H9 (cell line): ENCODE data around the gene DENND4A. TPM values are rescaled to one million over a fixed set of nuclear protein-coding genes. Genes with fewer than 3 reads are reported as not detected.

Experiments
- DNase-seq: peaks from one replicate; pipeline ENCODE4 v3.0.0-alpha.2; 2017
- H2AFZ ChIP-seq: one replicate; pipeline ENCODE4 v1.6.1; 2013; ENCODE audit warnings: mild to moderate bottlenecking, low read length, control low read depth, moderate library complexity
- H2AK5ac ChIP-seq: 2 replicates; pipeline ENCODE4 v1.6.1; 2013; ENCODE audit warnings: low read length, control low read depth, mixed read lengths; ENCODE audit not compliant: insufficient read length
- H2BK120ac ChIP-seq: one replicate; pipeline ENCODE4 v1.6.1; 2013; ENCODE audit warnings: low read depth, mild to moderate bottlenecking, low read length, control low read depth, inconsistent platforms; ENCODE audit not compliant: poor library complexity, severe bottlenecking
- H2BK12ac ChIP-seq: 2 replicates; pipeline ENCODE4 v1.6.1; 2013; ENCODE audit warnings: low read length, control low read depth, mixed read lengths, low read depth; ENCODE audit not compliant: insufficient read length
- H2BK15ac ChIP-seq: 2 replicates; pipeline ENCODE4 v1.6.1; 2013; ENCODE audit warnings: low read depth, low read length, control low read depth
- H2BK20ac ChIP-seq: one replicate; pipeline ENCODE4 v1.6.1; 2013; ENCODE audit warnings: low read depth, mild to moderate bottlenecking, low read length, control low read depth, inconsistent platforms; ENCODE audit not compliant: poor library complexity, severe bottlenecking
- H2BK5ac ChIP-seq: 2 replicates; pipeline ENCODE4 v1.6.1; 2013; ENCODE audit warnings: low read length, control low read depth, mixed read lengths; ENCODE audit not compliant: insufficient read length
- H3K14ac ChIP-seq: 2 replicates; pipeline ENCODE4 v1.6.1; 2013; ENCODE audit warnings: low read length, control low read depth; ENCODE audit not compliant: insufficient read depth
- H3K18ac ChIP-seq: 2 replicates; pipeline ENCODE4 v1.6.1; 2013; ENCODE audit warnings: low read depth, mild to moderate bottlenecking, mixed read lengths, low read length, control low read depth; ENCODE audit not compliant: insufficient read length
- H3K23ac ChIP-seq: 2 replicates; pipeline ENCODE4 v1.6.1; 2013; ENCODE audit warnings: low read length, control low read depth, mixed read lengths, low read depth; ENCODE audit not compliant: insufficient read length
- H3K23me2 ChIP-seq: 2 replicates; pipeline ENCODE4 v1.6.1; 2013; ENCODE audit warnings: low read depth, mild to moderate bottlenecking, mixed read lengths, low read length, control low read depth; ENCODE audit not compliant: insufficient read length, poor library complexity, severe bottlenecking
- H3K27ac ChIP-seq: 2 replicates; pipeline ENCODE4 v1.5.1; 2013; ENCODE audit warnings: low read length, control low read depth, mixed read lengths, low read depth; ENCODE audit not compliant: insufficient read length
- H3K27me3 ChIP-seq: 2 replicates; pipeline ENCODE4 v1.6.1; 2013; ENCODE audit warnings: low read length, control low read depth, inconsistent platforms; ENCODE audit not compliant: insufficient read depth
- H3K4ac ChIP-seq: 2 replicates; pipeline ENCODE4 v1.6.1; 2013; ENCODE audit warnings: low read depth, mild to moderate bottlenecking, control low read depth, inconsistent platforms, low read length, moderate library complexity
- H3K4me1 ChIP-seq: 2 replicates; pipeline ENCODE4 v1.6.1; 2013; ENCODE audit warnings: low read length, control low read depth, inconsistent platforms; ENCODE audit not compliant: insufficient read depth
- H3K4me2 ChIP-seq: 2 replicates; pipeline ENCODE4 v1.6.1; 2013; ENCODE audit warnings: low read length, control low read depth, mixed read lengths; ENCODE audit not compliant: insufficient read length, insufficient read depth
- H3K56ac ChIP-seq: 2 replicates; pipeline ENCODE4 v1.6.1; 2013; ENCODE audit warnings: low read depth, mild to moderate bottlenecking, mixed read lengths, low read length, control low read depth; ENCODE audit not compliant: insufficient read length
- H3K79me1 ChIP-seq: 2 replicates; pipeline ENCODE4 v1.6.1; 2013; ENCODE audit warnings: low read depth, mild to moderate bottlenecking, moderate library complexity, low read length, control low read depth, inconsistent platforms; ENCODE audit not compliant: insufficient read depth, poor library complexity, severe bottlenecking
- H3K79me2 ChIP-seq: 2 replicates; pipeline ENCODE4 v1.6.1; 2013; ENCODE audit warnings: low read length, control low read depth, inconsistent platforms; ENCODE audit not compliant: insufficient read depth
- H3K9ac ChIP-seq: 2 replicates; pipeline ENCODE4 v1.6.1; 2013; ENCODE audit warnings: low read length, control low read depth, mixed read lengths; ENCODE audit not compliant: insufficient read length; ENCODE audit errors: extremely low read depth
- H3K9me3 ChIP-seq: one replicate; pipeline ENCODE4 v1.6.1; 2013; ENCODE audit warnings: low read depth, low read length, inconsistent platforms; ENCODE audit not compliant: control insufficient read depth
- H3T11ph ChIP-seq: one replicate; pipeline ENCODE4 v1.6.1; 2013; ENCODE audit warnings: mild to moderate bottlenecking, low read length, control low read depth, inconsistent platforms
- H4K20me1 ChIP-seq: one replicate; pipeline ENCODE4 v1.6.1; 2013; ENCODE audit not compliant: control insufficient read depth, insufficient read length, insufficient read depth
- H4K5ac ChIP-seq: 2 replicates; pipeline ENCODE4 v1.6.1; 2013; ENCODE audit warnings: low read depth, mild to moderate bottlenecking, mixed read lengths, low read length, control low read depth; ENCODE audit not compliant: insufficient read length
- H4K8ac ChIP-seq: replicated peaks from 2 replicates; pipeline ENCODE4 v1.6.1; 2013; ENCODE audit warnings: low read length, control low read depth, mixed read lengths, low read depth; ENCODE audit not compliant: insufficient read length
- H4K91ac ChIP-seq: 2 replicates; pipeline ENCODE4 v1.6.1; 2013; ENCODE audit warnings: low read depth, mild to moderate bottlenecking, moderate library complexity, mixed read lengths, low read length, control low read depth; ENCODE audit not compliant: insufficient read length
- H3K27ac Mint-ChIP-seq, 3 experiments: 2 replicates in 2 of 3; 3 replicates in 1 of 3; pipeline ENCODE4 v1.8.0; 2020 to 2021; ENCODE audit warnings: mixed read lengths in 3 of 3, mild to moderate bottlenecking in 1 of 3, moderate library complexity in 1 of 3
- H3K27me3 Mint-ChIP-seq: 2 replicates; pipeline ENCODE4 v1.8.0; 2021; ENCODE audit warnings: low read depth, mild to moderate bottlenecking, moderate library complexity, mixed read lengths
- H3K36me3 Mint-ChIP-seq, 3 experiments: 2 replicates in 2 of 3; 3 replicates in 1 of 3; pipeline ENCODE4 v1.8.0; 2020 to 2021; ENCODE audit warnings: low read depth in 3 of 3, mixed read lengths in 3 of 3; ENCODE audit not compliant: insufficient read depth in 1 of 3
- H3K4me1 Mint-ChIP-seq, 2 experiments: 2 replicates each; pipeline ENCODE4 v1.8.0; 2020; ENCODE audit warnings: mixed read lengths in 2 of 2
- H3K4me3 Mint-ChIP-seq, 2 experiments: 2 replicates in 1 of 2; 3 replicates in 1 of 2; pipeline ENCODE4 v1.8.0; 2020 to 2021; ENCODE audit warnings: mild to moderate bottlenecking in 2 of 2, mixed read lengths in 2 of 2, moderate library complexity in 1 of 2
- H3K9me3 Mint-ChIP-seq, 2 experiments: 2 replicates in 1 of 2; 3 replicates in 1 of 2; pipeline ENCODE4 v1.8.0; 2020; ENCODE audit warnings: mild to moderate bottlenecking in 2 of 2, mixed read lengths in 2 of 2, moderate library complexity in 1 of 2
- WGBS: extraction: QIAGEN DNeasy Blood & Tissue Kit; methylation state at CpG from one replicate; pipeline ENCODE4 v1.1.7; 2013; ENCODE audit warnings: missing lambda C conversion rate, low lambda C conversion rate, mixed read lengths; ENCODE audit not compliant: insufficient read length; ENCODE audit errors: extremely low coverage; 5-methylcytosine and 5-hydroxymethylcytosine counted together
- total RNA-seq: library from RNA; stranded (reverse); gene quantifications from 2 replicates; pipeline ENCODE4 v1.2.1, GENCODE V29; 2021
- TF ChIP-seq, protein P1 (sequence below): fragments of 200-600 bp; sonication (generic); conservative IDR thresholded peaks from 3 replicates; pipeline ENCODE4 v1.8.0; 2021; ENCODE audit warnings: antibody characterized with exemption, mild to moderate bottlenecking

Gene DENND4A
- total RNA-seq, 1 experiment from 2014 or later, result 4.7 TPM

DNA sequence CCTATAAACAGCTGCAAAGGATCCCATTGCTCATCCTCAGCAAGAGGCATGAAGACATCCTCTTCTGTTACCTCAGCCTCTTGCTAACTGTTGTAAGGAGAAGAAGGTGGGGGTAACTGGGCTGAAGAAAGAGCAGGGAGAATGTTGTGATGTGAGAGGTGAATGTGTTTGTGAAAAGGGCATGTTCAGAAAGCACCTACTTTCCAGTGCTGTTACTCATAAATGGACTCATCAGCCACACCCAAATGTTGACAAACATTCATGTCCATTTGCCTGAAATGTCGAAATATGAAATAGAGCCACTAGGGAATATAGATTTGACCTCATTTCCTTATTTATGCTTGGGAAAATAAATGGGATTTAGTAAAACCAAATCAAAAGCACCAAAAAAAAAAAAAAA lies 157.7 kb downstream of the DENND4A start:
- H4K91ac ChIP-seq, result no peak overlapping the region
- no peak overlapping the region for H3K27ac Mint-ChIP-seq
- H2AFZ ChIP-seq, result no peak overlapping the region
- no peak overlapping the region for H3K4me2 ChIP-seq
- H4K5ac ChIP-seq, result no peak overlapping the region
- H3K27me3 ChIP-seq, result no peaks in the 10 kb centered on the region
- no peak overlapping the region for H3K14ac ChIP-seq
- H3K9me3 ChIP-seq, result no peaks in the 10 kb centered on the region
- no peak overlapping the region for H4K8ac ChIP-seq
- H3K4me3 Mint-ChIP-seq, result no peak overlapping the region
- TF ChIP-seq, protein P1, sequence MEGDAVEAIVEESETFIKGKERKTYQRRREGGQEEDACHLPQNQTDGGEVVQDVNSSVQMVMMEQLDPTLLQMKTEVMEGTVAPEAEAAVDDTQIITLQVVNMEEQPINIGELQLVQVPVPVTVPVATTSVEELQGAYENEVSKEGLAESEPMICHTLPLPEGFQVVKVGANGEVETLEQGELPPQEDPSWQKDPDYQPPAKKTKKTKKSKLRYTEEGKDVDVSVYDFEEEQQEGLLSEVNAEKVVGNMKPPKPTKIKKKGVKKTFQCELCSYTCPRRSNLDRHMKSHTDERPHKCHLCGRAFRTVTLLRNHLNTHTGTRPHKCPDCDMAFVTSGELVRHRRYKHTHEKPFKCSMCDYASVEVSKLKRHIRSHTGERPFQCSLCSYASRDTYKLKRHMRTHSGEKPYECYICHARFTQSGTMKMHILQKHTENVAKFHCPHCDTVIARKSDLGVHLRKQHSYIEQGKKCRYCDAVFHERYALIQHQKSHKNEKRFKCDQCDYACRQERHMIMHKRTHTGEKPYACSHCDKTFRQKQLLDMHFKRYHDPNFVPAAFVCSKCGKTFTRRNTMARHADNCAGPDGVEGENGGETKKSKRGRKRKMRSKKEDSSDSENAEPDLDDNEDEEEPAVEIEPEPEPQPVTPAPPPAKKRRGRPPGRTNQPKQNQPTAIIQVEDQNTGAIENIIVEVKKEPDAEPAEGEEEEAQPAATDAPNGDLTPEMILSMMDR, result no peak
- H3K9me3 Mint-ChIP-seq, result no peaks in the 10 kb centered on the region
- no peak for DNase-seq
- peaks cover 16 to 18% of the 10 kb centered on the region in 2 experiments for H3K4me1 Mint-ChIP-seq
- no peak overlapping the region for H3K27ac ChIP-seq
- no peaks in the 10 kb centered on the region for H3K23me2 ChIP-seq
- H2BK120ac ChIP-seq, result no peak overlapping the region
- H3K79me2 ChIP-seq, result no peaks in the 10 kb centered on the region
- H3K4ac ChIP-seq, result no peak overlapping the region
- H3T11ph ChIP-seq, result no peak overlapping the region
- no peak overlapping the region for H3K56ac ChIP-seq
- WGBS, result no CpG with 5 or more reads among the region's 1 CpG
- no peaks in the 10 kb centered on the region for H3K27me3 Mint-ChIP-seq
- H3K18ac ChIP-seq, result no peak overlapping the region
- no peak overlapping the region for H2BK20ac ChIP-seq
- no peaks in the 10 kb centered on the region for H3K36me3 Mint-ChIP-seq
- H3K79me1 ChIP-seq, result no peaks in the 10 kb centered on the region
- no peak overlapping the region for H3K23ac ChIP-seq
- H2BK5ac ChIP-seq, result no peak overlapping the region
- no peaks in the 10 kb centered on the region for H3K4me1 ChIP-seq
- H2BK12ac ChIP-seq, result no peak overlapping the region
- H3K9ac ChIP-seq, result no peak overlapping the region
- no peak overlapping the region for H2AK5ac ChIP-seq
- H4K20me1 ChIP-seq, result no peaks in the 10 kb centered on the region
- no peak overlapping the region for H2BK15ac ChIP-seq
